Stimulated activated CD4-positive, alpha-beta T cell treated with anti-CD3 and anti-CD28 coated beads, TNF-alpha, amount 100 ng/mL, for 48 hours (primary cell): ENCODE measurements around the gene NCKAP5.

ENCODE experiments used
- DNase-seq, 3 donors: peaks; one replicate each; pipeline ENCODE4 v3.0.0-alpha.2; 2020; ENCODE audit warnings: low read depth in 3 of 3

The NCKAP5 gene

DNA sequence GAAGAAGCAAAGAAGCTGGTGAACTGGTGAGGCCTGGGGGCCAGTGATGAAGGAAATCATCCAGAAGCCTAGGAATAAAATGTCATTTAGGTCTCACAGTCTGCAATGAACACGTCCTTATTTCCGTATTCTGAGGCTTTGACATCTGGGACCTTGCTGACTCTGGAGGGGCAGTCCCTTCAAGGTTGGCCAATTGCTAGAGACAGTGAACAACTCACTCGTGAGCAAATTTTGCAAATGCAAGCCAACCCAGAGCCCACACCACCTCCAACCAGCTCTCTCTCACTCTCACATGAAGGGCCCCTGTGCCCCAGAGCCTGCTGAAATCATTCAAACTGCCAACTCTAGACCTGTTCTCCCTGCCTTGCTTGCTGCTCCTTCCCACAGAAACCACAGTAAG lies 619.2 kb downstream of the NCKAP5 start:
- no peak for DNase-seq

DNA sequence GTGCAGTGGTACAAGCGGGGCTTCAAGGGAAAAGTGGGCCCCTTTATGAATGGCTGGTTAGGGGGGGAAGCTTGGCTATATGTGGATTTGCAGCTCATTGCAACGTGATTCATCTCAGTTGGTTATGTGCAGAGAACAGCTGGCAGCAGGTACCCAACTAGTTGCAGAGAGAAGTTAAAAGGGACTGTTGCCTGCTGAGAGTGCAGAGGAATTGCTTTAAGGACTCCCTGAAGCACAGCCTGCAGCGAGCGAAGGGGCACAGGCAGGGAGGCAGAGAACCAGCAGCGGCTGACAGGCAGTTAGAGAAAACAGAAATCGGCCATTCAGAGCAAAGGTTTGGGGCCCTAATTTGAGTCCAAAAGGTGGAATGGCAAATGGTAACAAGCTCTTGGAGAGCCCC lies 620.1 kb downstream of the NCKAP5 start:
- no peak for DNase-seq

DNA sequence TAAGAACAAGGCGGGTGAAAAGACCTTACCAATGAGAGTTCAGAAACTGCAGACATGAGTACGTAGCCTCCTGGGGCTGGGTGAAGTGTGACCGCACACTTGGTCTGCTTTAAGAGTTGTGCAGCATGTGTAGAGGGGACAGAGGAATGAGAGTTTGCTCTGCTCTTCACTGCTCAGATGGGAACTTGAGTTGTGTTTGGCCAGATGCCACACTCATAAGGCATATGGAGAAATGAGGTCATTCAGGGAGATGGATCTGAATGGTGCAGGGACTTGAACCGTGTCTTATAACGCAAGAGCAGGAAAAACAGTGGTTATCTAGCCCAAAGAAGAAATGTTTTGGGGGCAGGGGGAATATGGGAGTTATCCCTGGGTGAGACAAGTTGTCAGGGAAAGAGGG lies 624.4 kb downstream of the NCKAP5 start:
- DNase-seq, result no peak

DNA sequence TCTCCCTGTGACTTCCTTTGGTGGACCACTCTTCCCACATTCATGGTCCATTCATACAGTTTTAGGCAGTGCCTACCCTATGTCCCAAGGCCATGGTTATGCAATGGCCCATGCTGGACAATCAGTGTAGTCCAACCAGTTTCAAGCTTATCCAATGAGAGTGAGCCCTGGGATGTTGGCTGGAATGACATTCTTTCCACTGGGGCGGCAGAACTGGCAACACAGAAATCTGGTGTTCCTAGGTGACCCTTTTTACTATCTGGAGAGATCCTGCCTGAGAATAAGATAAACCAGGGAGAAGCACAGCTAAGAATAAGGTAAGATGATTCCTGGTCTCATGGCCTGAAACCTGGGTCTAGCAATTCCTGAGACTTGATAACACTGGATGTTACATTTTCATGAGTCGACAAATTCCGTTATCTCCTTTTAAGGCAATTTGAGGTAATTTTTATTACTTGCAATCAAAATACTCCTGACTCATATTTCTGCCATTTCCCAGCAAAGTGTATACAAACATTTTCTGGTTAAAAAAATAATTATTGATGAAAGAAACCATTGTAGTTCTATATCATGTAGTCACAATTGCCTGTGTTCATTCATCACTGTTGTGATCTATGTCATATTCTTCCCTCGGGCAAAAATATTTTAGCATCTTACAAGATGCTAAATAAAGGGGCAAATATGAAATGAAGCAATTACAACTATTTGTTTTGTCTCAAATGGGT lies 626.8 kb downstream of the NCKAP5 start:
- no peak for DNase-seq

DNA sequence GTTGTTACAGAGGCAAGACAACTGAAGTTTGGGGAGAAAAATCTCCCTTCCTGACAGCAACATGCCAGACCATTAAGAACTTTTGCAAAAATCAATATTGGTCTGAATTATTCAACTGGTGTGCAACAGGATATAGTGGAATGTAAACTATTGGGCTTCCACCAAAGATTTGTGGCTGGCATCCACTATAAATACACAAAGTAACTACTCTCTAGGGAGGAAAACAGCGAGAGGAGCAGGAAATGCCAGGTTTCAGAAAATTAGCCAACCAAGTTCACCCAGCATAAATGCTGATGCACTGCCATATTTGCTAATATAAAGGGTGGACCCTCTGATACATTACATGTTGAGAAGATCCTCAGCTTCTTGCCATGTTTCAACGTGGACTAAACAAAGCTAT lies 630.6 kb downstream of the NCKAP5 start:
- DNase-seq, result no peak

DNA sequence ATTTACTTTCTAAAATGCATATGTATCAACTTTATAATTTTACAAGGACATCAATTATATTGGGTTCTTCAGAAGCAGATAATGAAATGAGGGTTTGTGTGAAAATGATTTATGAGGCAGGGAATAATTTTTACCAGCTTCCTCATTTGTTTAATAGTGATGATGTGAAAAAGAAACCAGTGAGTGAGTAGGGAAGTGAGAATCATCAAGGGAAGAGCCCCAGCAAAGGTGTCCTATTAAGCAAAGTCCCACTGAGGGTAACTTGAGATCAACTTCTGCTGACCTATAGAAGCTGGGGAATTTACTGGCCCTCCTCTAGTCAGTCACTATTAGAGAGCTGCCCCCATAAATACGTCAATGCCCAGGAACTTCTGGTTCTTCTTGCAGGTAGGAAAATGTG lies 631.5 kb downstream of the NCKAP5 start:
- DNase-seq, result no peak

DNA sequence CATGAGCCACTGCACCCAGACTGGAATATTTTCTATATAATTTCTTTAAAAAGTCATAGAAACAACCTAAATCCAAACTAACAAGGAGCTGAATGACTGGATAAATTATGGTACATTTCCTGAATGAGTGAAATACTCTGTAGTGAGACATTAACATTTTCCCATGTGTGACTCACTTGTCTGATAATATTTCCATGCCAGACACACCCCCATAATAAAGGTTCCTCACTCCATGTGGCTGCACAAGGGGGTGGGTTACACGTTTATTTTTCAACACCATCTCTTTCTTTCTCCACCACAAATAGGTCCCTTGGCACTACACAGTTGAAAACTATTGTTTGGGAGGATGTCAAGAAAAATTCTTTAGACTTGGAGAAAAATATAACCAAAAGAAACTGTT lies 632.0 kb downstream of the NCKAP5 start:
- DNase-seq, result no peak

DNA sequence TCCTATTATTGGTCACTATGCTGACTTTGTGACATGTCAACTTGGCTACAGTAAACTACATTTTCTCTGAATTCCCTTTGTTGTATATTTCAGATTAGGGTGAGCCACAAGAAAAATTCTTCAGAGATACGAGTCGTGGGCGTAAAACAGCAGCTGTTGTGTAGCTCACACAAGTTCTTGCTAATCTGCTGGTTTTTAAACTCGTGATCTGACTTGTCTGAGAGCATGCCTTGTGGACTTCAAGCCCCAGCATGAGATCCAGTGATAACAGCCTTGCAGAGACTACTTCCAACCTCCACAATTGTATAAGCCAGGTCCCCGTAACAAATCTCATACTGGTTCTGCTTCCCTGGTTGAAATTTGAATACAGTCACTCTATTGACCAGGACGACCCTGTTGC lies 638.5 kb downstream of the NCKAP5 start:
- no peak for DNase-seq

DNA sequence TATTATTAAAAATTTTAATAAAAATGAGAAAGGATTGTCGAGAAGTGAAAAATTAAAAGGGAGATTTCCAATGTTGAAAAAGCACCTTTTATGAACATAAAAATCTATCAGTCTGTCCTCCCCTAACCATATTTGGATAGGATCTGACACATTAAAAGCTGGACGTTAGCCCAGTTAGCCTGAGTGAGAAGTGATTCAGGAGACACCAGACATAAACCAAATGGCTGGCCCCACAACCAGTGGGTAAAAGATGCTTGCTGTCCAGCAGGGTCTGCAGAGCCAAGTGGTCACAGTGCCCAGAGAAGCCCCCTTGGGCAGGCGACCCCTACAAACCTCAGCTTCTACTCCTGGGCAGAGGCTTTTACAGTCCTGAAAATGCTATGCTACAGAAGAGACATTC lies 644.5 kb downstream of the NCKAP5 start:
- no peak for DNase-seq

DNA sequence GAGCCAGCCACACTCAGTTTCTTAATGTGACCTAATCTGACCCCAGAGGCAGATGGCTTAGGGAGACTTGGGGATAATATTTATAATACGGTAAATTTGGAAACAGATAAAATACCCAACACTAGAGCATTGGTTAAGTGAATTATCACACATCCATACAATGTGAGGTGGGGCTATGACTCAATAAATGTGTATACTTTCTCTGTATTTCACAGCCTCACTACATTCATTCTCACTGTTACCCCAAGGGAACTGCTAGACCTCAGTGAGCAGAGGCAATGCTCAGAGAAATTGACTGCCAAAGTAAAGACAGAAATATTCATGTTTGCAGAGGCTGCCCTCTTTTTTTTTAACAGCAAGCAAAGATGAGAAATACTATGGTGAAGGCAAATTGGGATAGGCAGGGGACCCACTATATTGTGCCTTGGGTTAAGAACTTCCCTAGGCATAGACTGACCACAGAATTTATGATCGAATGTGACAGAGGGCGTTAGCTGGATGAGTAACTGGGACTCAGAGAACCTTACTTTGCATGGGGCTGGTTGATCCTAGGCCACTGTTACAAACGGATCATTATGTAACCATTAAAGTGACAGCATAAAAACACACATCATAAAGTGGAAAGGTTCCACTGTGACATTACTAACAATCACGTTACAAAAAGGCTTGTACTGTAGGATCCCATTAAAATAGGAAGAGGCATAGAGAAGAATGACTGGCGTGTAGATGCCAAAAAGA lies 652.3 kb downstream of the NCKAP5 start:
- DNase-seq, result no peak

DNA sequence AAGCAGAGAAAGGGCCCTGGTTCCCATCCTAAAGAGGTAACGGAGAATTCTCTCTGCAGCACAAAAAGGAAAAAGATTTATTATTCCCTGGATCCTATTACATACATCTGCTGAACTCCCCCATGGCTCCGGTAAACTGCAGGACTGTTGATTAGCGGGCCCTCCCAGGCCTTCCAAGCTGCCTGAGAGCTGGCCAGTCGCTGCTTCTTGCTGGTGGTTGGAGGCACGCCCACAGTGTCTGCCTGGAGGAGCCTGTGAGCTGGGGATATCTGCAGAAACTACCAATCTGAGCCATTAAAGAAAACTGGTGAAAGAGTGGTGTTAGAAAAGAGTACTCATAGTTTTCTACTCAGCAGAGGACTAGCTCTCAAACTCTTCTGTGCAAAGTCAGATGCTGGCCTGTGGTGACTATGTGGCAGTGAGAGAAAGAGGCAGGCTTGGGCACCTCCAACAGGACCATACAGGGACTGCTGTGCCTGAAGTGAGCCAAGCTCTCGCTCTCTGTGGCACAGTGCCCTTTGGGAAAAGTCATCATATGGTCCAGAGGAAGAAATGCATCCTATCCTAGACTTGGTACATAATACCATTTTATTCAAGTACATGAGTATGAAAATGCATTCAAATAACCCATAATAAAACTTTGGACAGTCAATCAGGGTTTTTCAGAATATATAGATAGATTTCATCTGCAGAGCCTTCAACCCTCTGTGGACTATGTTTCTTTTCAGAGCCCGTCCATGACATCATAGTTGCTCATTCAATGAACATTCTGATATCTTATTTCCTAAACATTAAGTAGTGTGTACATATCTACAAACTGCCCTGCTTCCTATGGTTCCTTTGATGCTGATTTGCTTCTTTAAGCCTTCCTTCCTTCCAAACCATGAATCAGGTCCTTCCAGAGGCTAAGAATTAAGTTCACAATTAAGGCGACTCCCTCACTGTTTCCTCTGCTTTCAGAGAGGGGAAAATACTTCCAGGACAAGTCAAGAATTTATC lies 656.2 kb downstream of the NCKAP5 start:
- no peak for DNase-seq

DNA sequence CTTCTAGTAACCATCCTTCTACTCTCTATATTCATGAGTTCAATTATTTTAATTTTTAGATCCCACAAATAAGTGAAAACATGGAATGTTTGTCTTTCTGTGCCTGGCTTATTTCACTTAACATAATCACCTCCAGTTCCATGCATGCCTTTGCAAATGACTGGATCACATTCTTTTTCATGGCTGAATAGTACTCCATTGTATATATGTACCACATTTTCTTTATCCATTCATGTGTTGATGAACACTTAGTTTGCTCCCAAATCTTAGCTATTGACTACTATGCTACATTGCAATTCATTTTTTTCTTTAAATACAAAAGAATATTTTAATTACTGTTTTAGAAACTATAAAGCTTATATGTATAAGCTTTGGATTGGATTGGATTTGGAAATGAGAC lies 657.8 kb downstream of the NCKAP5 start:
- no peak for DNase-seq

DNA sequence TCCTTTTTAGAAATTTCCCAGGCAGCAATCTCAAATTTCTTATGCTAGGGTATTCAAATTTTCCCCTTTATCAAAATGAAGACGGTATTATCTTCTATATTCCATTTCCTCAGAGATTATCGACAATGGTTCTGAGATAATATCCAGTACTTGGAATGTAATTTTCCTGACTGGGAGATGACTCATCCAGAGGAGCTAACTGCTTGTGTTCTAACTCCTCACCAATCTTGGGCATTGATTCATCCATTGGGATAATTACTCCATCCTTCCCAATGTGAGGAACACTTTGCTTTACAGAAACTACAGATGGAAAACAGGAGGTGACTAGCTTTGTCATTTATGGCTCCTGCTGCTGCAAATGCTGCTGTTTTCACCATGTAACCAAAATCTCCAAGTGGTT lies 658.8 kb downstream of the NCKAP5 start:
- no peak for DNase-seq

DNA sequence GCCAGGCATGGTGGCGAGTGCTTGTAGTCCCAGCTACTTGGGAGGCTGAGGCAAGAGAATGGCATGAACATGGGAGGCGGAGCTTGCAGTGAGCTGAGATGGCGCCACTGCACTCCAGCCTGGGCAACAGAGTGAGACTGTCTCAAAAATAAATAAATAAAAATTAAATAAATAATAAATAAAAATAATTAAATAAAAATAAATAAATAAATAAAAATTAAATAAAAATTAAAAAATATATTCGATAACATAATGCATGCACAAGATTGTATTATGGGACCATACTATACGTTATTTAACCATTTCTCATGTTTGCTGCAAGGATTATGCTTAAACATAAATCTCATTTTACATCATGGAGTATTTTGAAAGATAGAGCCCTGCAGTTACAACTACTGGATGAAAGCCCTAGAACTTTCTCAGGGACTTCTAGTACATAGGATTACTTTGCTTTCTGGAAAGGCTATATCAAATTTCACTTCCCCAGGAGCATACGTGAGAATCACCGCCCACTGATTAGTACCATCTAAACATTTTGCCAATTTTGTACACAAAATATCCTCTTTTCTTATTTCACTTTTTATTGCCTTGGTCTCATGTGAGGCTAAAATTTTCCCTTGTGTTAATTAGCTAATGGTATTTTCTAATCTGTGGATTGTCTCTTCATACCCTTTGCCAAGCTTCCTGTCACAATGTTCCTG lies 664.0 kb downstream of the NCKAP5 start:
- DNase-seq, result no peak

DNA sequence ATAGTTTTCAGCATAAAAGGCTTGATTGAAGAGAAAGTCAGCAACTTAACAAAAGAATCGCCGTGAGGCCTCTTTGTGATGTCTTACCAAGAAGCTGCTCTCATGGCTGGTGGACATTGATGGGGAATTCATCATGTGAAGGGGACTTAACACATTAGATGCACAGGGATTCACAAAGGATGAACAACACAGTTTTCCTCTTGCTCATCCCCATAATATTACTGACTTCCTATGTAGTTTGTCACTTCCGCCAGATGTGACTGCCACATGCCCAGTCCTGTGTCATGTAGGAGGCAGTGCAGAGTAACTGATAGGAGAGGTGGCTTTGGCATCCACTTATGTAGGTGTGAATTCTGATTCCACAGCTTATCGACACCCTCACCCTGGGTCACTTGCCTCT lies 665.6 kb downstream of the NCKAP5 start:
- DNase-seq, result no peak

DNA sequence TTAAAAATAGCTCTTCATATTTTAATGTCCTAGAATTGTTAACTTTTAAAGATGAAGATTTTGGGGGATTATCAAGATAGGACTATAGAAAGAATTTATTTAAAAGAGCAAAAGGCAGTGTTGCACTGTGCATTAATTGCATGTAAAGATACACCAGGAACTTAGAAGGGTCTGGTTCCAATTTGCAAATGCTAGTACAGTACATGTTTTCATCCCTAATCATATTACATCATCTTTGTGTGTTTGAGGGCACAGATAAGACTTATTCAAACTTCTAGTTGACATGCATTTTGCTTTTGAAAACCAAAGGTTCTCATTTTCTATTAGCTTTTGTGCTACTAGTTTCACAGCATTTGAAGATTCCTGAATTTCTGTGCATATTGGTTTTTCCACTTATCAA lies 666.6 kb downstream of the NCKAP5 start:
- DNase-seq, result no peak

DNA sequence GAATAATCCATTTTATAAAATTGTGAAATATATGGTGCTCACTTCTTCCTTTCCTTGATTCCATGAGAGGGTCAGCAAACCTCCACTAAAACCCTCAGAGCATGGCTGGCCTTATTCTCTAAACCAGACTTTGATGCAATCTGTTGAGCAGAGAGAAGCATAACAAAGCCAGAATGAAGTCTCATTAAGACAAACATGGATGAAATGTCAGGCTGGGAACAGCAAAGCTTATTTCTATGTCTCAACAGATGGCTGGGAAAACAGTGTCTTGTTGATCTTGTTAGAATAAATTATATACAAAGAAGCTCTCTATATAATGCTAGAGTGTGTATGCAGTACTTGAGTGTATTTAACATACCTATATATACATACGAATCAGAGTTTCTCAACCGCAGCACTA lies 671.2 kb downstream of the NCKAP5 start:
- no peak for DNase-seq

DNA sequence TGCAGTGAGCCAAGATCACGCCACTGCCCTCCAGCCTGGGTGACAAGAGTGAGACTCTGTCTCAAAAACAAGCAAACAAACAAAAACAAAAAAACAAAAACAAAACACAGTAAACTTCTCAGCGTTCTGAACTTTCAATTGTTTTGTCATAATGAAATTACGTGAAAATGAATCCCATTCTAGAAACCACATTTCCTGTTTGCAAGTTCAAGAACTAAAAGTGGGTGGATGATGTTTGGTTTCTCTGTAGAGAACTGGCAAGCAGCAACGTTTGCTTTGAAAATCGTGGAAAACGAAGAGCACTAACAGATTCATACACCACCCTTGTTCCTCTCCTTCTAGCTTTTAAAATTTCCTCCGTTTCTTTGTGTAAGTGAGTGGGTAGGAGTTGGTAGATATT lies 672.2 kb downstream of the NCKAP5 start:
- DNase-seq, result no peak

DNA sequence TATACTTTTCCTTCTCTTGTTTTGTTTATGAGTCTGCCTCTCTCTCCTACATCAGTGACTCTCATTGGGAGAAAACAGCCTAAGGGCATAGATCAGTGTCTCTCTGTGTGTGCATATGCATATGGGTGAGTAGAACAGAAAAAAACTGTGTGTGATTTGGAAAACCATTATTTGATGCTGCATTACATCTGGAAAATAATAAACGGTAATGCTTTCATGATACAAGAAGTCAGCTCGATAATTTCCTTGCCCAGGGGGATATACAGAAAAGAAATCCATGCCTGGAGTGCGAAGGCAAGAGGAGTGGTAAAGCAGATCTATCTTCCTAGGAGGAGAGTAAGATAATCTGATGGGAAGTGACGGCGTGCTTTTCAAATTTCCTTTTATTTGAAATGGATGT lies 676.8 kb downstream of the NCKAP5 start:
- no peak for DNase-seq

DNA sequence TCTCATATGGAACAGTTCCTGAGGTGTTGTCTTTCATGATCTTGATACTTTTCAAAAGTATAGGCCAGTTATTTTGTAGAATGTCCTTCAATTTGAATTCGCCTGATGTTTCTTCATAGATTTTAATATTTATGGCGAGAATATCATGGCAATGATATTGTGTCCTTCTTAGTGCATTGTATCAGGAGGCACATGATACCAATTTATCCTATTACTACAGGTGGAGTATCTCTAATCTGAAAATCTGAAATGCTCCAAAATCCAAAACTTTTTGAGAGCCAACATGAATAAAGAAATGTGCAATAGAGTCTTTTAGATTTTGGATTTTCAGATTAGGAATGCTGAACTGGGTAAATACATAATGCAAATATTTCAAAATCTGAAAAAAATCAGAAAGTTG lies 681.7 kb downstream of the NCKAP5 start:
- no peak for DNase-seq

DNA sequence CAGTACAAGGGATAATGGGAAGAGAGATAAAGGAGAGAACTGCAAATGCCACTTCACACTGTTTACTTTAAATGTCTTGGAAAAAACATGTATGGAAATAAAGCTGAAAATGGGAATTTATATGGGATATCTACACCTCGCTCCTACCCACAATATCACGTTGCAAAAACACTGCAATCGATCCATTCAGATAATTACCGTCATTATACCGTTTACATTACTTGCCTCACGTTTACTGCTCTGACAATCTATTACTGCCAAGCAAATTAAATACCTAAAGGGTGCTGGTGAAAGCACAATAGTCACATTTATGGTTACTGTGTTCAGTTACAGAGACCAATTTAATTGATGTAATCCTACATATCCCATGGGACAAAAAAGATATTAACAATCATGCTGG lies 683.6 kb downstream of the NCKAP5 start:
- DNase-seq, result no peak

DNA sequence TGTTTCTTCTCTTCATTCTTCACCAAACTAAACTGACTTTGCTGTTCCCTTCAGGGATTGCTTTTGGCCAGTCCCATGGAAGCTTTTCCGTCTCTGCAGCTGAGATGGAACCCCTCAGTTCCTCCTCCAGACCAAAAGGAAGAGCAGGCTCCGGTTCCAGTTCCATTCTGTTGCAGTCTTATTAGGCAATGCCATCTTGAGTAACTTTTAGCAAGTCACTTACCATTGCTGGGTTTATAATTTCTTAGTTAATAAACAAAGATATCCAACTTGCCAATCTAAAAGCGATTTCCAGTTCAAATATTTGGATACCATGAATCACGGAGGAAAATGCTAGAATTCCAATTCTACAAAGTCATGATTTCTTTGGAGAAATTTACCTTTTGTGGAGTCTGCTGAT lies 684.0 kb downstream of the NCKAP5 start:
- no peak for DNase-seq
